GM19035 (cell line): ENCODE data around the gene JOSD1.

Source experiments
- ATAC-seq: cut with Tn5 transposase; IDR thresholded peaks from one replicate; pipeline ENCODE4 v1.9.1; 2021; ENCODE audit not compliant: unreplicated experiment

JOSD1 gene

DNA sequence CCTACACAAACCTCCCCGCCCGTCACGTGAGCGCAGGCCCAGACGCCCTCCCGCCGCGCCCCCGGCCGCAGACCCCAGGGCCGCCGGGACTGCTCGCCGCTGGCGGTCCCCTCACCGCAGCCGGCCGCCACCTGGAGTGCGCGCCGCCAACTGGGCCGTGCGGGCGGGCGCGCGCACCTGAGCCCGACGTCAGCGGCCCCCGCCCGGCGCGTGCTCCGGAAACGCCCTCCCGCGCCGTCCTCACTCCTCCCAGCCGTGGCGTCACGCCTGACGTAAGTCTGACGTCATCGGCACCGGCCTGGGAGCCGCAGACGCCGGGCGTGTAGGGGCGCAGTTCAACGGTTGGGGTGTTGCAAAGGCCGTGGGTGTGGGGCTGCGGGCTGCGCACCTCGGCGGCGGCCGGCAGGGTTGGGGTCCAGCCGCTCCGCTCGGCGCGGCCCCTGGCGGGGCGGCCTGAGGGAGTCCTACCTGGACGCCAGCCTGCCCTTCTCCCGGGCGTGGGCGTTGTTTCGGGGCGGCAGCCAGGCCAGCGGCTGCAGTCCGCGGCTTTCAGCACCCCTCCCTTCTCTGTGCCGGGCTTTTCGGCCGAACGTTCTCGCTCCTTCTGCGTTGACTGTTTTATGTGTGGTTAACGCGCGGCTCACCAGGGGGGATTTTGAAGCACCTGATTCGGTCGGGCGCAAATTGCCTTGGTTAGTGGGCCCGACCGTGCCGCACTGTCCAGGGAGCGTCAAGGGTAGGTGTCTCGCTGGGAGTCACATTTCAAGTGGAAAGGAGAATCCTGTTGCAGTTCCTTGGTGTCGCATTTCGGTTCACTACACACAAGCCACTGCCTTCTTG lies at the start of gene JOSD1:
TSS of gene JOSD1 (minus strand) at position 155 of the 840 bp plus-strand sequence. CDS start 956 bp downstream, outside the sequence.
- peak; percentile 44 for ATAC-seq

DNA sequence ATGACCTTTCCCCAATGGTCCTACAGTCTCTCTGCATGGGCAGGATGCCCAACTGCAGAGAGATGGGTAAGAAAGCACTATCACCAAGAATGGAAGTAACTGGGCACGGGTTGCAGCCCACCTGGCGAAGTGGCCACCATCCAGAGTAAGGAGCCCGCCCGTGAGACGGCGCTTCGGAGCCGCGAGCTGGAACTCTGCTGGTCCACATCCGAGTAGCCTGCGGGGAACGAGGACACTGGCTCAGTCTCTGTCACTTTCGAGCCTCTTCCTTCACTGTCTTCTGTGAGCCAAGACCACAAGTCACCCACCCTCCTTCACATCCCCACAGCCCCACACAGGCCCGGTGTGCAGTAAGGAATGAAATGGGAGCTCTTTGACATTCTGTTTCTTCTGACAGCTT lies 49.4 kb upstream of the JOSD1 start:
- ATAC-seq: no peak

DNA sequence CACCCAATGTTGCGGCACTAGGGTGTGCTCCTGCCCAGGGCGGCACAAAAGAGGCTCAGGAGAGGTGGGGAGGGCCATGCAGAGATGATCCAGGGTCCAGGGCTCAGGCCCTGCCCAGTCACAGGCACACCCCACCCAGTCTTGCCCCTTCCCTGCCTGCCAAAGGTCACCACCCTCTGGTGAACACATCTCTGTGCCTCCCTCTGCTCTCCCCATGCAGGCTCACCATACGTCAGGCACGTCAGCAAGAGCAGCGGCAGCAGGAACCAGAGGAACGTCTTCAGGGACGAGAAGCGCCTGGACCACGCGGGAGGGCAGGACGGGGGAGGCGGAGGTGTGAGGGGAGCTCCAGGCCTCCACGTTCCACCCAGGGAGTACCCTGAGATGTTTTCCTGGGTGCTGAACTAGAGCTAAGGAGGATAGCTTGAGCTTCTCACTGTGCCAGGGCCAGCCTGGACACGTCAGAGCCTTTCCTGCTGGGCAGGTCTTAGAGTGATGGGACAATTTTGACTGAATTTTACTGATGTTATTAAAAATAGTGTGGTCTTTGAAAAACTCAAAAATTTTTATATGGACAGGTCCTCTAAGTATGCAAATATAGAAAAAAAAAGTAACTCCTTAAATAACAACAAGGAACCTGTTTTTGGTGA lies 47.9 kb upstream of the JOSD1 start:
- no peak for ATAC-seq

DNA sequence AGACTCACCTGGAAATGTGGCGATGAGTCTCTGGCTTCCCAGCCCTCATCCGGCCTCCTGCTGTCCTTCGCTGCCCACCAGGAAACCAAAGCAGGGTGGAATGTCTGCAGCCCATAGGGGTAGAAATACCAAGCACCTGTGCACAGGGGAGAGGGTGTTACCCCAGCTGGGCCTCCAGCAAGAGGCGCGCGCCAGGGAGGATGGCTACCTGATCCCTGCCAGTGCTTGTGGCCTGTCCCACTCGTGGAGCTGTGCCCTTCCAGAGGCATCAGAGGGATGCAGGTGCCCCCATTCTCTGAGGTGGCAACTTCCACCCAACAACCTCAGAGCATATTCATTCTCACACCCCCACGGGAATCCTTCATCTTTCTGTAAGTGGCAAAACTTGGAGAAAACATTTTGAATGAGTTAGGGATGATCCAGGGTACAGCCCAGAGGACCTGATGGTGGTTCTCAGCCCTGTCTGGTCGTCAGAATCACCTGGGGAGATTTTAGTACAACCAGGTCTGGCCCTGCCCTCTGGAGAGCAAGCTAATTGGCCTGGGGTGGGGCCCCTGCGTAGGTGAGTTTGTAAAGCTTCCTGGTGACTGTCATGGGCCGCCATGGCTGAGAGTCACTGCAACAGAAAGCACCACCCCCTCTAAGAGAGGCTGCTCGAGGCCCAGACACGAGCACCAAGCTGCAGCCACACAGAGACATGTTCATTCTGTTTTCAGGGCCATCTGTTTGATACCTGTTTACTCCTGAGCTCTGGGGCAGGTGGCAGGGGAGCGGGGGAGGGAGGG lies 45.1 kb upstream of the JOSD1 start:
- ATAC-seq: no peak

DNA sequence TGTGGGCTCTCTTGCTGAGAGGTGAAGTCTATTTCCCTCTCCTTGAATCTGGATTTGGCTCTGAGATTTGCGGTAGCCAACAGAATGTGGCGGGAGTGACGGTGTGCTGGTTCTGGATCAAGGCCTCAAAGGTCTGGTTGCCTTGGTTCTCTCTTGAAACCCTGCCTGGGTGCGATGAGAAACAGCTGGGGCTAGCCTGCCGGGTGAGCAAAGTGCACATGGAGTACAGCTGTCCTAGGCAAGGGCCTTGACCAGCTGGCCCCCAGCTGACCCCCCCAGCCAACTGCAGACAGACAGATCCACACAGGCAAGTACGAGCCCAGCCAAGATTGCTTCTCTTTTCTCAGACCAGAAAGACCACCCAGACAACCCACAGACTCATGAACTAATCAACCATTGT lies 44.2 kb upstream of the JOSD1 start:
- ATAC-seq: no peak

DNA sequence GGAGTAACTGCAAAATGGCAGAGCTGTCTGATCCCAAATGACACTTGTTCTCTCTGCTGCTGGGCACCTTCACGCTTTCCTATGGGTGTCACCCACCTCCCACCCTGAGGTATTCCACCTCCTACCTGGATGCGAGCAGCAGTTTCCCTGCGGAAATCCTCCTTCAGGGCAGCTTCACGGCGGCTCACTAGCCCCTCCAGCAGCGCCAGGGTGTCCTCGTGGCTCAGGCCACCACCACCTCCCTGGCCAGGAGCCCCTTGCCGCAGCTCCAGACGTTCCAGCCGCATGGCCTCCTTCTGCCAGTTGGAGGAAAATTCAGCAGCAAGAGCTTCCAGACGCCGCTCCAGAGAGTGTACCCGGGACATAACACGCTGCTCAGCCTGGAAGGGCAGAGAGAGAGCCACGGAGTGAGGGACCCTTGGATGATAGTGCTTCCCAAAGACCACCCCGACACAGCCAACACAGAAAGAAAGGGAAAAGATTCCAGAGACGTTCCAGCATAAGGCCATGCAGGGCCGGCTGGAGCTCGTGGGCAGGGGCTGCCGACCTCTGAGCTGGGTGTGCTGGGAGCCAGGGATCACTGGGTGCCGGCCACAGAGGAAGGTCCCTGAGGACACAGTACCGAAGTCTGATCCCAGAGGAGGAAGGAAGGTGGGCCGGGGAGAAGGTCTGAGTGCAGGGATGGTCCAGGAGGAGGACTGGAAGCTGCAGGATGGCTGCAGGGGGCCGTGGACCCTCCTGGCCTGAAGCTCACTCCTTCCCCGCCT lies 41.6 kb upstream of the JOSD1 start:
- no peak for ATAC-seq

DNA sequence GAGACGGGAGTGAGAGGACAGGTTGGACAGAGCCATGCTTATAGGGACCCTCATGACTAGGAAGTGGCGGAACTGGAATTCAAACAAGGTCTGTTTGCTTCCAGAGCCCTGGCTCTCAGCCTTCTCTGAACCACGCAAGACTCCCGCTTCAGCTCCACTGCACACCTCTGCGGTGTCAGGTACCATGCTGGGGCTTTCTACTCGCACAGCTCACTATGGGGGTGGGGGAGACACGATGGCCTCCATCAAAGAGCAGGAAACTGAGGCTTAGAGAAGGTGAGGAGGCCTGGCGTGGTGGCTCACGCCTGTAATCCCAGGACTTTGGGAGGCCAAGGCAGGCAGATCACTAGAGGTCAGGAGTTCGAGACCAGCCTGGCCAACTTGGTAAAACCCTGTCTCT lies 40.8 kb upstream of the JOSD1 start:
- ATAC-seq: no peak

DNA sequence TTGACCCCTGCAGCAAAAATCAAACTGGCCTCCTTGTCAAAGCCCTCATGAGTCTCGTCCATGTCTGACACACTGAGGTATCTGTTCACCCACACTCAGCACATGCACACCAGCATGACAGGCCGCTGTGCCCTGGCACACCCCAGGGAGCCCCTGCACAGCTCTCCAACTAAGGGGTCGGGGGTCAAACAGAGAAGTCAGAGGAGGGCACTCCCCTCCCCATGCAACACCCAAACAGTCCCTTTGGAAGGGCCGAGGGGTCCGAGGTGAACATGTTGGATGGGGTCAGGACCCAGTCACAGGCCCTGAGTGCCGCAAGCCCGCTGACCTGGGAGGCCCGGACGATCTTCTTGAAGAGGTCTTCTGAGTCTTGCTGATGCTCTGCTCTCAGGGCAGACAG lies 40.4 kb upstream of the JOSD1 start:
- ATAC-seq: no peak

DNA sequence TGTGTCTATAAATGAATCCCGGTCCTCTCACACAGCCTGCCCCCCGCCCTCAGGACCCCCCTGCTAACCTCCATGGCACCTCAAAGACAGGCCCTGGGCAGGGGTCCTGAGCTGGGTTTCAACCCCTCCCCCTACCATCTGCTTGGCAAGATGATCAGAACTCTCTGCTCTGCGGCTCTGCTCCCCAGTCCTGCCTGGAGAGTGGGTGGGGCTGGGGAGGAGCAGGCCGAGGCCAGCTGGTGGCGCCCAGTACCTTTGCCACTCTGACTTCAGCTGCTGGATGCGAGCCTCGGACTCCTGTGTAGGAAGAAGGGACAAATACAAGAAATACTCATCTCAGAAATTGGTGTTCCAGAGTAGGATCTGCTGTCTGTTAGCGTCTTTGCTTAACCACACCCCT lies 40.0 kb upstream of the JOSD1 start:
- no peak for ATAC-seq

DNA sequence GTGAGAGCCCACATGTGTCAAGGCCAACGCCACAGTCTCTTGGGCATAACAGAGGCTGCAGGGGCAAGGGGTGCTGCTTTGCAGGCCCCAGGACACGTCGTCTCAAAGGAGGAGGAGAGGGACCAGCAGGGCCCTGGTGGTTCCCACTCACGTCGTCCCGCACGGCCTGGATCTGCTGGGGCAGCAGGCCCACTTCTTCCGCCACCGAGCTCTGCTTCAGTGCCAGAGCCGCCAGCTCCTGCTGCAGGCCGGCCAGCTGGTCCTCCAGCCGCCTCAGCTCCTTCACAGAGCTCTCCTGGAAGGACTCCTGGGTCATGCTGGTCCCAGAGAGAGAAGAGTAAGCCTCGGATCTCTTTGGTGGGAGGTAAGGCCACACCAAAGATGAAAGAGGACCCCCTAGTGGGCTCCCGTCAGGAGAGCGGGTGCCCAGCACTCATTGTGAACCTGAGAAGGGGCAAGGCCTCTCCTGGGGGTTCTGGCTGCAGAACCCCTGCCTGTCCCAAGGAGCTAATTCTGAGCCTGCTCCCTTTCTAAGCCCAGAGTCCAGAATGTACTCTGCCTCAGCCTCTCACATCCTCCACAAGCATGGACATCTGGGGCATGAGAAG lies 39.5 kb upstream of the JOSD1 start:
- no peak for ATAC-seq

DNA sequence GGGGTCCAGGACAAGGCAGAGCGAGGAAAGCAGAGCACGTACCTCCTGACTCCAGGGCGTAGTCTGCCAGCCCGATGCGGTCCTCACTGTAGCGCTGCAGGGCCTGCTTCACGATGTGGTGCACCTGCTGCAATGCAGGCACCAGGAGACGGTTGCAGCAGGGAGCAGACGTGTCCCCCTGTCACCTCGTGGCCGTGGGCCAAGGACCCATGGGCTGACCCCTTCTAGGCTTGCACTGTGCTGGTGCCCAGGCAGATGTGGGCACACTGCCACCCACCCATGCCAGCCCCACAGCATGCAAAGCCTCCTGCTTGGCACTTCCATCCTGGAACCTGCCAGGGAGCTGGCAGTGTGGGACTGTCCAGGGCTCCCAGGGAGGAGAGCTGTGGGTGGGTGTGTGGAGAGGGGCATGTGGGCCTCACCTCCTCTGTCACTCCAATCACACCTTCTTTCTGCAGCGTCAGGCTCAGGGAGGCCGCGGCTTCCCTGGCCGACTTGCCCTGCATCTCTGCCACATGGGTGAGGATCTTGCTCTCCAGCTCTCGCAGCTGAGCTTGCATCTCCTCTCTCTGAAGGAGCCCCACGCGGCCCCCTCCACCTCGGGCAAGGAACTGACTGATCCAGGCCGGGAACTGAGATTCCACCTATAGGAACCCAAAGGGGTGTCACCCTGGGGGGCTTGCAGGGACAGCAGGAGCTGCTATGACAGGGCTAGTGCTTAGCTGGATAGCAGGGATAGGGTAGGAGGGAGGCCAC lies 38.7 kb upstream of the JOSD1 start:
- no peak for ATAC-seq

DNA sequence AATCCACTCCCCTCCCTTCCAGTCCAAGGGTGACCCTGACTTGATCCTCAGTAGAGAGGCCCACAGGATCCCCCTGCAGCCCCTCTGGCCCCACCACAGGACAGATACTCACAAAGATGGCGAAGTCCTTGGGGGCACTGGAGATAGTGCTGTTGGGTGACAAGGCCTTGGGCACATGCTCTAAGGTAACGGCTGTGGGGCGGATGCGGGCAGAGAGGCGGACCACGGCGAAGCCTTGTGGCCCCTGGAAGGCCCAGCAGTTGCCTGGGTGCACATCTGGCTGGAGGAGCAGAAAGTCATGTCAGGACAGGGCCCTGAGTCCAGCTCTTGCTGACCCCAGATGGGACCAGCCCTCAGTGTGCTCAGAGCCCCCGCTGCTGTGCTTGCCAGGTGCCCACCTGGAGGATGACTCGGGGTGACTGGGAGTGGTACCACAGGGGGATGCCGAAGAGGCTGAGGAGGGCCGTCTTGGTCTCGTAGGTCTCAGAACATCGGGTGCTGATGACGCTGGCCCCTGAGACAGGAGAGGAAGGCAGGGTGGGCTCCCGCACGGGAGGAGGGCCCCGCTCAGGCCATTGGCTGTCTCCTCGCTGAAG lies 37.8 kb upstream of the JOSD1 start:
- ATAC-seq: no peak

DNA sequence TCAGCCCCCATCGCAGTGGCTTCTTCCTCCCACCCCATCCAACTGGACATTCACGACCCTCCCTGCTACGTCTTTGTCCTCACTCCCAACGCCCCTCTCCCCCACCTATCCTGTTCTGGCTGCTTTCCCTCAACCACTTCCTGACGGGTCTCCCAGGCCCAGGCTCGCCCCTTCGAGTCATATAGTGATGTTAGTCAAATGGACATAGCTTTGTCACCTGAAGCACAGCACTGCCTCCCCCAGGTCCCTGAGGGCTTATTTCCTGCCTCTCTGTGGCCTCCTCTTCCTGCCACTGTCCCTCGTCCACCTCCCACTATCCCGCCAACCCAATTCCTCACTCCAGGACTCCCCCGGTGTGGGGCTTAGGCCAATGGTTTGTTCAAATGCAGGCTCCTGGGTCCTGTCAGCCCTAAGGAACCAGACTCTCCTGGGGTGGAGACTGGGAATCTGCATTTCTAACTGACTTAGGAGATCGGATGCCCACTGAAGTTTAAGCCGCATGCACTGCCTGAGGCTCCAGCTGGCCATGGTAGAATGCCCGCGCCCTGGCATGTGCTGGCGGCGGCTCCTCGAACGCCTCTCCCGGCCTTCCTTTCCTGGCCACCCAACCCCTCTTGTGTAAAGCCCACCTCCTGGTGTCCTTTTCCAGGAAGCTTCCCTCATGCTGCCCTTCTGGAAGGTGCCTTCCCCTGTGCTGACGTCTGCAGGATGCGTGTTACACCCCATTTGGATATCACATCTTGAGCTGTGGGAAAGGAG lies 36.7 kb upstream of the JOSD1 start:
- ATAC-seq: no peak

DNA sequence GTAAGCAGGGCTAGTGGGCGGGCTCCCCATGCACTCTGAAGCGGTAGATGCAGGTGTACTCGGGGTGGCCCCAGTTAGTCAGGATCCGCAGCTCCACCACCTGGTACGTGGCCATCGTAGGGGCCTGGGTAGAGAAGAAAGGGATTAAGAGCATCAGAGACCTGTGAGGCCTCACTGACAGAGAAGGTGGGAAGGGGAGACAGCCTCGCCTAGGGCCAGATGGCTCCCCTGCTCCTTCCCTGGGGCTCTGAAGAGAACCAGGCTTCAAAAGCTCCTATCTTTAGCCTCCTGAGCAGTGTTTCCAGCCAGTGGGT lies 35.5 kb upstream of the JOSD1 start:
- no peak for ATAC-seq

DNA sequence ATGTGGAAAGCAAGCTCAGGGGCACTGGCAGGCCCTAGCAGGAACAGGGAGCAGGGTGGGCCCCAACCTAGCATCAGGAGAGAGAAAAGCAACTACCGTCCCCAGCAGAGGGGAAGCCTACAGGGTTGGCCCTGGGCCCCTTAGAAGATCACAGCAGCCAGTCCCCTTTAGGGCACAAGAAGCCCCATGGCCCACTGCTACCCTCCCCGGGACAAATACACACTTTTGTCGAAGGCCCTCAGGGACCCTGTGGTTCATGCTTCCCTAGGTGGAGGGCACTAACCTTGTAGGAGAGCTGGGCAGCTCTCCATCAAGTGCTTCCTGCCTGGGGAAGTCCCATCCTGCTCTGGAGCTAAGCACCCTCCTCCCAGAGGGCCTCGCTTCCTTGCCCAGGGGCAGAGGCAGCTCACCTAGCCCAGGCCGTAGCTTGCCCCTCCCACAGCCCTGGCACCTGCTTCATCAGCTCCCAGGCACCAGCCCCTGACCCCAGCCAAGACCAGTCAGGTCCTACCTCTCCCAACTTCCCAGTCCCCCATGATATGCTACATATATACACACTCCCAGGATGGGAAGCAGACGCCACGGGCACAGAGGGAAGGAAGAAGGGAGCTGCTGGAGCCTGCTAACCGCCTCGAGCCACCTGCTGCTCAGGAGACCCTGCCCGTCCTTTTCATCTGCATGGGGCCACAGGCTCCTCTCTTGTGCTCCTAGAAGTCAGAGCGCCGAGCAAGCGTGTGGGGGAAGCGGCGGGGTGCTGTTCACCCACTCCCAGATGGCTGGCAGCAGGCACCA lies 34.9 kb upstream of the JOSD1 start:
- no peak for ATAC-seq

DNA sequence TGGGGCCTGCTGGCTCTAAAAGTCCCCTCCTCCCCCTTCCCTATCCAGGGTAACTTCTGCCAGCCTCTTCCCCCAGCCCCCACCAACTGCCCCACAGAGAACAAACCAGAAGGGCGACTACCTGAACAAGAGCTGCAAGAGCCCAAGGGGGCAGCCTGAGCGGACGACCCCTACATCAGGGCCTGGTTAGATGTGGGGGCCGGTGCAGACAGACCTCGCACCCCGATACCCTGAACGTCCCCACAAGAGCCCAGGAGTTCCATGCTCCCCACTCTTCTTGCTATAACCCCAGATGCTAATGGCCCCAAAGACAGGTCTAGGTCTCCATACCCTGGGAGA lies 34.4 kb upstream of the JOSD1 start:
- no peak for ATAC-seq

DNA sequence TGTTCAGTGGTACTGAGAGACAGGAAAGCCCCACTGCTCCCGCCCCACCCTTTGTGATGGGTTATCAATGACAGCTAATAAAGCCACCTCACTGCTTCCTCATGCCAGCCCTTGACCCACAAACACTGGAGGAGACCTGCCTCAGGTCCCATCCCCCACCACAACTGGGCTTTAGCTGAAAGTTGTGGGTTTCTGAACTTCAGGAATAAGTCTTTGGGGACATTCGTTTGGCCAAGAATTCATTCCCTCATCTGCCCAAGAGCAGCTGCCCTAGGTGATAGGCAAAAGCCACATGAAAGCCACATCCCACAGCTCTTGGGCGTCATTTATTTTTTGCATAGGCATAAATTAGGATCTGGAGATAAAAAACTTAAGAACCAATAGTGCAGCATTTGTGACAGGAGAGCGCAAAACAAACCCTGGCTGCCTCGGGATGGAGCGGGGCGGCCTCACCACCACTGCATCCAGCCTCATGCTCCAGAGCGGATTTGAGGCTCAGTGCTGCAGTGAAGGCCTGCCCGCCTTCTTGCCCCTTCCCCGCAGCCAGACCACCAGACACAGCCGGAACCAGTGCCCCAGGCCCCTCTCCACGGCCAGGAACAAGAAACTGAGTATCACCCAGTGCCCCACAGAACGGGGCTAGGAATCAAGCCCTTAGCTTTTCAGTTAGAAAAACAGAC lies 33.8 kb upstream of the JOSD1 start:
- ATAC-seq: no peak
